GM12891 (cell line): ENCODE data around the gene SNX22.

Experiments used
- POLR2A ChIP-seq: IDR thresholded peaks from 2 replicates; pipeline ENCODE4 v1.6.1; 2011; ENCODE audit warnings: low read depth, low read length, control low read depth
- POLR2AphosphoS5 ChIP-seq: IDR thresholded peaks from 2 replicates; pipeline ENCODE4 v1.6.1; 2011; ENCODE audit warnings: low read depth, low read length, control low read depth
- SPI1 ChIP-seq: IDR thresholded peaks from 2 replicates; pipeline ENCODE4 v1.6.1; 2011; ENCODE audit warnings: low read depth, low read length, control low read depth

DNA sequence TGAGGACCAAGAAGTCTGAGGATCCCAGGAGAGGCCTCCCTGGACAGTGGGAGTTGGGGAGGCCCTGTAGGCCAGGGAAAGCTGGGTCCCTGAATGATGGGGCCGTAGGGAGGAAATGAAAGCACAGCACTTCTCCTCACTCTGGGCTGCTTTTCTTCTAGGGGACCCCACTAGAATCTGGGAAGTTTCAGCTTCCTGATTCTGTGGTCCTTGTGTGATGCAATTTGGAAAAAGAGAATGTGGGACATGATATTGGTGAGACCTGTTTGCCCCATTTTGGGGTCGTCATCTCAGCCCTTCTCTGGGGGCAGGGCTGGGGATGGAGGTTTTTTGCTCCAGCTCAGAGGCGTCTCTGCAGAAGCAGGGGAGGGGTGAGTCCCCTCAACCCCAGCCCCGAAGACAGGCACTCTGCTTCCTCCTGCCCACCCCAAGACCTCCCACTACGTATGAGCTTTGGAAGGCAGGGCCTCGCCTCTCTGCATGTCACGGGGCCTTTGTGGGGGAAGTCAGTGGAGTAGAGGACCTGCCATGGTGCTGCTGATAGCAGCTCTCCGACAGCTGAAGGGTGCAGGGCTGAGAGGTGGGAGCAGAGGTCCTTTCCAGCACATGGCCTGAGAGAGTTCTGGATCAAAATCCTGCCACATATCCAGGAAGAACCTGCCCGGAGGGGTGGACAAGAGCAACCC lies 1.5 kb upstream of the SNX22 start:
- TF ChIP-seq POLR2AphosphoS5 (no peak), POLR2A (no peak), SPI1 (peak; percentile 40; the same call in 1 of the 2 replicates)
